Activated CD4-positive, alpha-beta T cell treated with anti-CD3 and anti-CD28 coated beads, Interleukin-10, Interleukin-2, amounts not matched to agents 100 ng/mL and 50 ng/mL, durations not matched to agents 16 hours and 8 hours (primary cell): ENCODE data around the gene BICD1.

Experiments
- DNase-seq: peaks from one replicate; pipeline ENCODE4 v3.0.0-alpha.2; 2020

BICD1 gene

DNA sequence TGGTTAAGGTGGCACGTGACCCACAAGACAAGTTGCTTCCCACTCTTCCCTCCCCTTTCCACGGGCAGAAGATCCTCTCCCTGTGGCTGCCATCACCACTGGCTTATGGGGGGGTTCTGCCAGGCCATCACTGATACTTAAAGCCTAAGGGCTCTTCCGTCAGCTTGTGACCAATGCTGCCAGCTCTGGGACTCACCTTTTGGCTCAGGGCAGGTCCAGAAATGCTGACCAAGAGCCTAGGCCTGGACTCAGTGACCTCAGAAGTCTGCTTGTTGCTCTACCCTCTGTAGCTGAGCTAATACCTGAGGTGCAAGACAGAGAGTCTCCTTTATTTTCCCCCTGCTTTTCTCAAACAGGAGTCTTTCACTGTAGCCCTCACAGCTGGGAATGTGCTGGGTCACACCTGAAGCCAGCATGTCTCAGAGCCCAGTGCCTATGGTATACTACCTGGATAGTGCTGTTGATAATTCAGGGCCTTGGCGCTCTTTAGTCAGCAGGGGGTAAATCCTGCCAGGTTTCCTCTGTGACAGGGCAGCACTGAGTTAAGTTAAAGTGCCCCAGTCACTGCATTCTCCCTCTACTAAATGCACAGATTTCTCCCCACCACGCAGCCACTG is 312.4 kb downstream of the BICD1 start:
- DNase-seq: no peak

DNA sequence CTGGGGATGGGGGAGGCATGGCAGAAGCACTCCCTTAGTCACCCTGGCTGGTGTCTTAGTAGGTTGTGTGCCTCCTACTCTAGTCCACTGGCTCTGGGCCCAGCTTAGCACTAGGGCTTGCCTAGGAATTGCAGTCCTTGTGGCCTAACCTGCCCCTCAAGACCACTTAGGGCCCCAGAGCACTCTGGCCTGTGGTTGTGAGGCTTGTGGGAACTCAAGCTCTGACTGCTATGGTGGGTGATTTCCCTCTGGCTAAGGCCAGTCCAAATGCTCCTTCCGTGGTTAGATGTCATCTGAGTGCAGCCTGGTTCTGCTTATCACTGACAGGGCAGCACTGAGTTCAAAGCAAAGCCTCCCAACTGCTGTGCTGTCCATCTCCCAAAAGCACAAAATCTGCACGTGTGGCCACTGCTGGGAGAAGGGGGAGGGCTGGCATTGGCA is 312.9 kb downstream of the BICD1 start:
- no peak for DNase-seq

DNA sequence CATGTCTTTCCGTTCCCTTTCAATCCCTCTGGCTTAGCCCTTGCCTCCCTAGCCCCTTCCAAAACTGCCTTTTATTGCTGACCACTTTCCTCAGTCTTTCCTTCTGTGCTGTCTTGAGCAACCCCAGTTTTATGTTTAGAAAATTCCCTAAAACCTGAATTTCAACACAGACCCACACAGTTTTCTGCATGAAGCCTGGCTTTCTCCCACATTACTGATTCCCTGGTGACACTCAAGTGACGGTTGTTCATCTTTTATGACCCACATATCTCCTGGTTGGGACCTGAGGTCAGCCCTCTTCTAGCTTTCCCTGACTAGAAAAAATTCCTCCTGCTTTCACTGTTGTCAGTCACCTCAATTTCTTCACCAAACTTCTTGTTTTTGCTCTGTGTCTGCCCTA is 313.7 kb downstream of the BICD1 start:
- DNase-seq: no peak

DNA sequence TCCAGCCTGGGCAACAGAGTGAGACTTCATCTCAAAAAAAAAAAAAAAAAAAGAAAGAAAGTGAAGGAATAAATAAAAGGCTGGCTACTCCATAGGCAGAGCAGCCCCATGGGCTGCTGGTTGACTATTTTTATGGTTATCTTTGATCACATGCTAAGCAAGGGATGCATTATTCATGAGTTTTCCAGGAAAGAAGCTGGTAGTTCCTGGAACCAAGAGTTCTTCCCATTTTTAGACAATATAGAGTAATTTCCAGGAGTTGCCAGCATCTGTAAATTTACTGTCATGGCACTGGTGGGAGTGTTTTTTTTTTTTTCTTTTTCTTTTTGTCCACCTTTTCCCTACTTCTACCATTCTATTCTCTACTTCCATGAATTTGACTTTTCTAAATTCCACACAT is 316.9 kb downstream of the BICD1 start:
- DNase-seq: no peak

DNA sequence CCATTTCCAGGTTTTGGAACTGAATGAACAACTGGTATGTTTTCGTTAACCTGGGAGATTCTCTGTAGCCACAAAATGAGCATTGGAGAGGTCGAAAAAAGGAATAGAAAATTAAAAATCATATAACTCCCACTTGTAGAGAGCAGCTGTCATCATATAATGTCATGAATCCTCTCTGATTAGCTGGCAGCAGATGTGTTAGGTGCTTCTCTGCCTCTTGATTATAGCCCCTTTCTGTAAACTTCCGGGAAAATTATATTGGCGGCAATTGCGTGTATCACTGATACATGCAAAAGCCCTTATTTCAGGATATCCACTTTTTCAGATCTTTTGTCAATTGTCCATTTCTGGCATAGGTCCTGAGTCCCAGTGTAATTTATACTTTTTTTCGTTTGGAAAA is 324.4 kb downstream of the BICD1 start:
- no peak for DNase-seq
